ENCODE measurements around the gene CCDC27. TPM values are rescaled to one million over a fixed set of nuclear protein-coding genes. Genes with fewer than 3 reads are reported as not detected.

The CCDC27 gene
- total RNA-seq, 1 experiment from 2014 or later = 0.13 TPM

GRCh38 chr1:3732434-3733093, 19.7 kb upstream of the CCDC27 start (continued):
- TF ChIP-seq AFF4 (CRISPR knock-in tag; IDR thresholded peaks at IDR 0.05; ENCODE audit: borderline replicate concordance) (no peak), STAT6 (CRISPR knock-in tag; conservative IDR thresholded peaks at IDR 0.05; ENCODE audit: low read depth) (no peak), MXD4 (CRISPR knock-in tag; IDR thresholded peaks at IDR 0.05; ENCODE audit: borderline replicate concordance) (no peak), NR1H2 (CRISPR knock-in tag; IDR thresholded peaks at IDR 0.05) (no peak), HMGXB4 (CRISPR knock-in tag; IDR thresholded peaks at IDR 0.05) (peak; percentile 48; the same call in 1 of the 2 replicates), PRRX2 (CRISPR knock-in tag; IDR thresholded peaks at IDR 0.05) (no peak), TEAD1 (CRISPR knock-in tag; IDR thresholded peaks at IDR 0.05) (0 out of 2 replicates have a peak, but pooled peaks have one; percentile 23)

- H3K4me1 Mint-ChIP-seq = peaks cover 10% of the 10 kb centered on the region; the same call in 1 of the 2 replicates
- ATAC-seq (no peak), DNase-seq (ENCODE audit: low spot score) (no peak)
- H3K27ac Mint-ChIP-seq = 0 out of 2 replicates have a peak overlapping the region, but pooled peaks have one; percentile 45
- H3K9me3 Mint-ChIP-seq = no peaks in the 10 kb centered on the region
- CTCF ChIA-PET = interaction anchor here (0.6 to 2.7 kb wide), 8 partner anchors 9 to 242 kb away, joined by 3 to 31 read pairs (median 4); no protein-coding TSS in a partner anchor
- no peaks in the 10 kb centered on the region for H3K27me3 Mint-ChIP-seq (ENCODE audit: low read depth)
- POLR2A ChIA-PET = interaction anchor here (0.7 to 1.0 kb wide), 2 partner anchors 19 to 36 kb away, joined by 3 to 4 read pairs; no protein-coding TSS in a partner anchor
- TF ChIP-seq FOXP4 (CRISPR knock-in tag; IDR thresholded peaks at IDR 0.05) (0 out of 2 replicates have a peak, but pooled peaks have one; percentile 36), FOXK1 (CRISPR knock-in tag; IDR thresholded peaks at IDR 0.05) (no peak), ATF1 (CRISPR knock-in tag; IDR thresholded peaks at IDR 0.05) (0 out of 2 replicates have a peak, but pooled peaks have one; percentile 2), MAX (CRISPR knock-in tag; IDR thresholded peaks at IDR 0.05) (0 out of 2 replicates have a peak, but pooled peaks have one; percentile 8)
- H3K36me3 Mint-ChIP-seq = peaks cover 19% of the 10 kb centered on the region
- H3K4me3 Mint-ChIP-seq = peak overlapping the region; percentile 36
Measured at GRCh38 chr1:3733094-3733882, 19.0 kb upstream of the CCDC27 start.
